NAMALWA (cell line): ENCODE data around the gene ATP8B2.

Source experiments
- DNase-seq: peaks from one replicate; pipeline ENCODE4 v3.0.0-alpha.2; 2015; ENCODE audit warnings: low spot score

ATP8B2 gene

GRCh38 chr1:154398678-154399077, 73.4 kb downstream of the ATP8B2 start:
- no peak for DNase-seq

- DNase-seq, result no peak
Measured at GRCh38 chr1:154400381-154400801, 75.1 kb downstream of the ATP8B2 start.
